Activated CD8-positive, alpha-beta memory T cell treated with anti-CD3 and anti-CD28 coated beads, Interleukin-2, amount 50 U/mL, for 1 hour (primary cell): Measurements from ENCODE around the gene DNAJC11.

Source experiments
- DNase-seq: peaks from one replicate; pipeline ENCODE4 v3.0.0-alpha.2; 2020; ENCODE audit errors: extremely low read depth

DNAJC11 gene

DNA sequence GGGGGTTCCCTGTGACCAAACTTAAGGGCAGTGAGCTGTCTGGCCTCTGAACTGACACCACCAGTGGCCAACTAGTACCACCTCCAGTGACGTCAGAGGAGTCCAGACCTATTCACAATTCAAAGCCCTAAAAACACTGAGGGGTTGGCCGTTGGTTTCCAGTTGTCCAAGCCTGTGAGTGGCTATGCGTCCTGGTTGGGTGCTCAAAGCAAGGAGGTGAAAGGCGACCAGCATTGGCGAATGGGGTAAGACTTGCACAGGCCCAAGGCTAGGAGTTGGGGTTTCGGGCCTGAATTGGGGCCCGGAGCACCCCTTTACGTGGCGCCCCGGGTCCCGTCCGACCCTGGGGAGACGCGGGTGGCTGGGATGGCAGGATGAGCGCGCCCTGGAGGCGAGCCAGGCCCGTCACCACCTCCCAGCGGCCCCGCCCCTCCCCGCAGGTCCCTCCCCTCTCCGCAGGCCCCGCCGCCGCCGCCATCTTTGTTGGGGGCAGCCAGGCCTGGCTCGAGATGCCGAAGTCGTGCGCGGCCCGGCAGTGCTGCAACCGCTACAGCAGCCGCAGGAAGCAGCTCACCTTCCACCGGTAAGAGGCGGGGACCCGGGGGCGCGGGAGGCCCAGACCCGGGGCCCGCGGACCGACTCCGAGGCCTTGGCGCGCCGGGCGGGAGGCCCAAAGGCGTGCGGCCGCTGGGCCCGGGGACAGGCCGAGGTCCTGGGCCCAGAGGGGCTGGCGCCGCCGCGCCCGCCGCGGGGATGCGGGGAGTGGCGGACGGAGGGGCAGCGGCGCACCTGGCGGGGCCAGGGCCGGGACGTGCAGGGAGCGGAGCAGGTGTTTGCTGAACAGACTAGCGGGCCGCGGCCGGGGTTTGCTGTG lies 76.7 kb downstream of the DNAJC11 start, which contains the start of gene THAP3:
THAP3 (plus strand) TSS at position 159 of the 874 bp plus-strand sequence; CDS start at position 510, 351 bp downstream.
- DNase-seq = peak; percentile 78

DNA sequence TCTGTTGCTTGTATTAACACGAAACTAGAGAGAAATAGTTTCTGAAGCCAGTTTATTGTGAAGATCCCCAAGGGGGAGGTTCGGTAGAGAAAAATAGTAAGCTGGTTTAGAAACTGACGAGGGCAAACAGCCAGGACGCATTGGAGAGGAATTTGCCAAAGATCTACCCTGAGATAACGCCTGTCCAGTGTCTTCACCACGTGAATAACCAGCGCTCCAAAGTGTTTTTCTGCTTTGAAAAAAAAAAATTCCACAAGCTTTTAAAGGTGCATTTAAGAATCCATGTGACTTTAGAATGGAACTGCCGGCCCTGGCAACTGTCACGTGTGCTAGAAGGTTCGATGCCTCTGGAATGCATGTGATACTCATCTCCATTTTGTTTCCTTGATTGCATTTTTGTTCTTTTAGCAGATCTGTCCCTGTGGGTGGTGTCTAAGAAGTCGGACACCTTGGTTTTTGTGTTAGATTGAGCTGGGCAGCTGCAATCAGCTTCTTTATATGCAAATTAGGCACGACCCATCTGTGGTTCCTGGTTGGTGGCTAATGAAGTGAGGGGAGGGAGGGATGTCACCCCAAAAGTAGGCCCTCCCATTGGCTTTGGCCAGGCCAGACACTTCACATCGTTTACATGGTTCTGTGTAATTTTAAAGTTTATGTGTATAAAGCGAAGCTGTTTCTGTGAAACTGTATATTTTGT lies 78.2 kb downstream of the DNAJC11 start:
- no peak for DNase-seq

DNA sequence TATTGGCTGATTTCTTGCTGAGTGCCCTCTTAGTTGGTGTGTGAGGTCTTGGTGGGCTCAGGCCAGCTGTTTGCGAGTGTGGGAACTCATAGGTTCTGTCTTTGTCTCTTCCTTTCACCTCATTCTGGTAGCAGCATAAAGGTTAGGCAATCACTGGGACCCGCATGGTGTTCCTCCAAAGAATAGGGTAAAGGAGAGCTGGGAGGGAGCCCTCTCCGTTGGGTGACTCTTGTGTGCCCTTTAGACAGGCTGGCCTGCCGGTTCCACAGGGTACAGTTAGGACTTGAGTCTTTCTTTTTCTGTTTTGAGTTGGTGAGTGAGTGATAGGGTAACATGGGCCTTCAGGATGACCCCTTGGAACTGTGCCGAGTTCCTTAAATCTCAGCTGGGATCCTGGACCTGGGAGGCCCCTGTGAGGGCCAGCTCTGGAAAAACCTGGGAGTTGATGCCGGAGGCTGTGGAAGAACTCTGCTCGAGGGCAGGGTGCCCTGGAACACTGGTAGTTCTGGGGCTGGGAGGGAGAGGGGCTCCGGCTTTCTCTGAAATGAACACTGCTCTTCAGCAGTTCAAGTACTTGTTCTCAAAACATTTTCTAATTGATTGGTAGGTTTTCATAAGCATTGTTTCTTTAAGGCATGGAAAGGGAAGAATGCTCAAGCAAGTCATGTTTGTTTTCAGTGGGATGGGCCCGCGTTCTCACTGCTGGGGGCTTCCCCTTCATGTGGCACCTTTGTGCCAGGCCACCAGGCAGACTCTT lies 79.0 kb downstream of the DNAJC11 start:
- no peak for DNase-seq

DNA sequence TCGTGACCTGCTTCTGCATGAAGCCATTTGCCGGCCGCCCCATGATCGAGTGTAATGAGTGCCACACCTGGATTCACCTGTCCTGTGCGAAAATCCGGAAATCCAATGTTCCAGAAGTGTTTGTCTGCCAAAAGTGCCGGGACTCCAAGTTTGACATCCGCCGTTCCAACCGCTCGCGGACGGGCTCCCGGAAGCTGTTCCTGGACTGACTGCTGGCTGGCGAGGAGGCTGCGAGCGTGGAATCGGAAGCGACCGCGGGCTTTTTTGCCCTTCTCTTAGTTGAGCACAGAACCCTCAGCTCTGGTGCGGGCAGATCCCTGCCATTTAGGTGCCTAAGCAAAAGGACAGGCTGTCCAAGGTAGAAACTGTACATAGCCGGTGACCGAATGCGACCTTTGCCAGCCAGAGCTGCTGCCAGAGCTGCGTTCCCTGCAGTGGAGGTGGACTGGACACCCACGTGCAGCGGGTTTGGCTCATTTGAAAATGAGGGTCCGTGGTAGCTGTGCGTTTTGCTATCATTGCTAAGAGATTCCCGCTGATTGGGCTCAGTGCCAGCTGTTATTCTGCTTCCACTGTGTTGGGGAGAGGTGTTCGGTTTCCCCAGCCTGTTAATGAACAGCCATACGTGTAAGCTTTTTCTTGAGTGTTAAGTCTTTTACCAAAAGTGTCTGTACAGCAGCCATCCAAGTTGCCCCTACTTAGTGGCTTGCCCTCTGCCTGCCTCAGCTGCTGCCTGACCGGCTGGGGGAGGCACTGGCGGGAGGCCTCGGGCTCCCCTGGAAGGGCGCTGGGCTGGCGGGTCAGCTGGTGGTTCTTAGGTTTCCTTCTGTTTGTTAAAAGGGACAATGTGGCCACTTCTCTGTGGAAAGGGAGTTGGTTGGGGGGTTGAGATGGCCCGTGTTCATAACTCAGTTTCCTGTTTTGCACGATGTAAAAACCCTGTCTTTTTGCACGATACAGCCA lies 79.9 kb downstream of the DNAJC11 start:
- DNase-seq = no peak

DNA sequence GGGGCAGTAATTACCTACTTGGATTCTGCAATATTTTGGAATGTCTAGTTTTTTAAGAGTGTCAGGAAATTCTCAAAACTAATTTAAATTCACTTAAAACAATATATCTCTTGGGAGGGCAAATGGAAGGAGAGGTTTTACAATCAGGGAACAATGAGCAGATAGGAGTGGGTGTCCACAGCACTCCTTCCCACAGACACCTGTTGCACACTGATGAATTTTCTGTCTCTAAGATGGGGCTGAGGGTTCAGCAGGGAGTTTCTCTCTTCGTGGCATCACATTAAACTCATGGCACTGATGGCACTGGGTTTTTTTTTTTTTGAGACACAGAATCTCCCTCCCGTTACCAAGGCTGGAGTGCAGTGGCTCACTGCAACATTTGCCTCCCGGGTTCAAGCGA lies 82.6 kb downstream of the DNAJC11 start:
- no peak for DNase-seq

DNA sequence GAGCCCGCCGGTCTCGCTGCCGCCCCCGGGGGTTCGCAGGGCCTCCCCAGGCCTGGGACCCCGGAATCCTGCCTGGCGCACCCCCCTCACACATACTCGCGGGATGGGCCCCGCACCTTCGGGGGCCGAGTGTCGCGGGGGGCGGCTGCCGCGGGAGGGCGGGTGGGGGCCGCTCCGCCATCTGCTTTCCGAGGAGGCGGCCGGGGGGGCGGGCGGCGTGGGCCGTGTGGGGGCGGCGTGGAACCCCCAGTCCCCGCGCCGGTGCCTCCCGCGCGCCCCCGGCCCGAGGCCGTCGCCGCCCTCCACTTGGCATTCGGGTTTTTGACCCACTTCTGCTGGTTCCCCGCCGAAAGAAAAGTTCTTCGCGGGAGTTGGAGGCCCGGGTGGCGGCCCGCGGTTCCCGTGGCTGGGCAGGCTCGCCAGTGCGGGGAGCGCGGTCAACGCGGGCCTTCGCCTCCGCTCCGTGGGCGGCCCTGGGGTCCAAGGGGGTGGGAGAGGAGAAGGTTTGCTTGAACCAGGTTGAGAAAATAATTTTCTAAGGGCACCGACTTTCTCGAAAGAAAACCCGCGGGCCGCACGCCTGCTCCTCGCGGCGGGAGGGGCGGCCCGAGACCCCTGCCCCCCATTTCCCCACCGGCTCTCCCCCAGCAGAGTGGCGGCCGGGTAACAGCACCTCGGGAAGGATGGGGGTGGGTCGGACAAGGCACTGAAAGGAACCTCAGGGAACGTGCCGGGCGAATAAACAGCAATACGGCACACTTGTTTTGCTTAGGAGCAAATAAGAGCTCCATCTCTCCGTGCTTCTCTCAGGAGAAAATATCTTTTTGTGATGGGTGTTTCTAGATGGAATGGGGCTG lies 86.5 kb downstream of the DNAJC11 start:
- DNase-seq = no peak

DNA sequence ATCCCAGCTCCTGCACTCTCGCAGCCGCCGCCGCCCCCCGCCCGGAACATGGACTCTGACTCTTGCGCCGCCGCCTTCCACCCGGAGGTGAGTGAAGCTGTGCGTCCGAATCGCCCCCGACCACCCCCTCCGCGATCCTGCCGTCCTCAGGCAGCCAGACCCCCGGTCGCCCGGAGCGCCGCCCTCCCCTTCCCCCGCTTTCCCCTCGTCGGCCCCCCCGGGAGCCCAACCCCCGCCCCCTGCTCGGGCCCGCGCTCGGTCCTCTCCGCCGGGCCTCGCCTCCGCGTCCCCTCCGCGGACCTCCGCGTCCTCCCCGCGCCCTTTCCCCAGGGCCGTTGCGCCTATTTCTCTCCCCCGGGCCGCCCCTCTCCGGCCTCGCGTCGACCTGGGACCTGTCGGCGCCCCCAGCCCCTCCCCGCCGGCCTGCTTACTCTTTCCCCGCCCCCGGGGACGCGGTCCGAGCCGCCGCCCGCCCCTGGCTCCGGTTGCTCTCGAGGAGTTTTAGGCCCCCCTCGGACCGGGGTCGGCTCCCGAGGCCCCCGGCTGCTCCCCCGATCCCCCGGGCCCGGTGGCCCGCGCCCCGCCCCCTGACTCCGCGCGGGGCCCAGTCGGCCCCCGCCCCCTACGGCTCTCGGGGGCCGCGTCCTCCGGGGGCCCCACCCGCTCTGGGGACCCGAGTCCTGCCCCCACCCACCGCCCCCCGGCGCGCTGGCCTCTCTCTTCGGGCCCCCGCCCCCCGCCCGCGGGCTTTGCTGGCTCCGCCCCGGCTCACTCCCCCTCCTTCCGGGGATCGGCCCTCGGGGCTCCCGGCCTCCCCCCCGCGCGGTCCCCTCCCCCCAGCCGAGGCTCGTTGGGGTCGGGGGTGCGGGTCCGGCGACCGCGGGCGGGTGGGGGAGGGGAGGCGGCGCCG lies 87.3 kb downstream of the DNAJC11 start:
- no peak for DNase-seq

DNA sequence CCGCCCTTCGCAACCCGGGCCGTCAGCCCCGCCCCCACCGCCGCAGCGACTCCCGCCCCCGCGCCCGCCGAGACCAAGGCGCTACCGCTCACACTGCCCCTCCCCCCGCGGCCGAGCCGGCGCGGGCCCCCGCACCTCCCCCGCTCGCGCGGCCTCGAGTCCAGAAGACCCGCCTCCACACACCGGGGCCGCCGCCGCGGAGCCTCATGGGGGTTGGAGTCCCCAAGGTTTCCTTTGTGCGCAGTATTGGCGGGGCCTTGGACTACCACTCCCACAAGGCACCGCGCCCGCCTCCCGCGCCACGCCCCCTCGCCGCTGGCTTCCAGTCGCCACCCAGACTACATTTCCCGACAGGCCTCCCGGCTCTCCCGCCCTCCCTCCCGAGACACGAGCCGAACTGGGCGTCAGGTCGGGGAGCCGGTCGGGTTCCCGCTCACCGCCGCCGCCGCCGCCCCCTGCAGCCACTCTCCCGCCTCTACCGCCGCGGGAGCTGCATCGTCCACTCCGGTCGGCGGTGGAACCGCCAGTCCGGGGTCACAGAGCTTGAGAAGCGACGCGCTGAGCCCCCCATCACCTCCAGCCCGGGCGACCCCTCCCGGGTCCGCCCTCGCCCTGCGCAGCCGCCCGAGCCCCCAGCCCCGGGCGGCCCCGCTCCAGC lies 88.1 kb downstream of the DNAJC11 start, which contains the start of gene PHF13:
PHF13 (plus strand) TSS at position 371 of the 658 bp plus-strand sequence. CDS start 336 bp downstream, outside the sequence.
- DNase-seq = peak; percentile 96

DNA sequence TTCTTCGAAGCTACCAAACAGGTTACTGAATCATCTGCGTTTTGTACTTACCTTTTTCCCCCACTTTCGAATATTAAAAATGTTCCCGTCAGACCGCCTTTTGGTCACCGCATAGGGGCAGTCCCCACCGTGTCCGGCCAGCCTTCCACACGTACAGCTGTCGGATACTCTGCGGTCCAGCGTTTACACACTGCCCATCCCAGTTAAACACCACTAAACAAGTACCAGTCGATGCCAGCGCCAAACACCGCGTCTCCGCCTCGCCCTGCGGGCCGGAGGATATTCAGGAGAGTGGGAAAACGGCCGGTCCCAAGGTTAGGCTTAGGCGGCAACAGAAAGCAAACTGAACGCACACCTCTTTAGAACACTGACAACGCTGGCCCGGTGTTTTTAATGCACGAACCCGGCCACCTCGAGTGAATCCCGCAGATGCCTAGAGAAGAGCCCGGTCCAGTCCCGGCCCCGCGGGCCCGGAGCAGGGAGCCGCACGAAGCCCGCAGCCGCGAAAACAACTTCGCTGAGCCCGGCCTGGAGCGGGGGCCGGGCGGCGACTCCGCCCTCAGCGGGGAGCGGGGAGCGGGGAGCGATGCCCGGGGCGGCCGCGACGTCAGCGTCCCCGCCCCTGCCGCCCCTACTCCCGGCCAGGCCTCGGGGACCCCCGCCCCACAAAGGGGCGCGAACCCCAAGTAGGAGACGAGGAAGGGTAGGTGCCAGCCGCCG lies 88.8 kb downstream of the DNAJC11 start:
- DNase-seq = no peak

DNA sequence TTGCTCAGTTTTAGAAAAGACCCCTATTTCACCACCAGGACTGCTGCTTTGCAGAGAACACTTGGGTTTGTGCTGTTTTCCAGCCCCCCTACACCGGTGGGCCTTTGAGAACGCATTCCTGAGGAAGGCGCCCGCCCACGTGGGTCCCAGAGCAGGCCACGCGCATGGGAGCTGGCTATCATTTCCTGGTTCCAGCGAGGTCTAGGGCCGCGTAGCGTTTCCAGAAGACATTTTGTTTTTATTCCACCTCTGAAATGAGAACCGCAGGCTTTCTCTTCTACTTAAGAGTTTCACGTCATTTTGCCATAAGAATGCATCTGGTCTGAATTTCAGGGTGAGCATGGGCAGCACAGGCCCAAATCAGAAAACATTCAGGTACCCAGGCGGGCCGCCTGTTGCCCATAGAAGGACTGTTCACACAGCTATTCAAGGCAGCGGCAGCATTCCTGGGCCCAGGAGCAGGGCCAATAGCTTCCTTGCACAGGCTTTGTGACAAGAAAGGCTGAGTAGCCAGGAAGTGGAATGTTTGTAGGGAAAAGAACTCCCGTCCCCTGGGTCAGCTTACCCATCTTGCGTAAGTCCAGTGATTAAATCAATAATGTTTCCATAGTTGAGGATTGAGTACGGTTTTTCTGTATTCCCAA lies 97.6 kb downstream of the DNAJC11 start:
- DNase-seq = no peak

DNA sequence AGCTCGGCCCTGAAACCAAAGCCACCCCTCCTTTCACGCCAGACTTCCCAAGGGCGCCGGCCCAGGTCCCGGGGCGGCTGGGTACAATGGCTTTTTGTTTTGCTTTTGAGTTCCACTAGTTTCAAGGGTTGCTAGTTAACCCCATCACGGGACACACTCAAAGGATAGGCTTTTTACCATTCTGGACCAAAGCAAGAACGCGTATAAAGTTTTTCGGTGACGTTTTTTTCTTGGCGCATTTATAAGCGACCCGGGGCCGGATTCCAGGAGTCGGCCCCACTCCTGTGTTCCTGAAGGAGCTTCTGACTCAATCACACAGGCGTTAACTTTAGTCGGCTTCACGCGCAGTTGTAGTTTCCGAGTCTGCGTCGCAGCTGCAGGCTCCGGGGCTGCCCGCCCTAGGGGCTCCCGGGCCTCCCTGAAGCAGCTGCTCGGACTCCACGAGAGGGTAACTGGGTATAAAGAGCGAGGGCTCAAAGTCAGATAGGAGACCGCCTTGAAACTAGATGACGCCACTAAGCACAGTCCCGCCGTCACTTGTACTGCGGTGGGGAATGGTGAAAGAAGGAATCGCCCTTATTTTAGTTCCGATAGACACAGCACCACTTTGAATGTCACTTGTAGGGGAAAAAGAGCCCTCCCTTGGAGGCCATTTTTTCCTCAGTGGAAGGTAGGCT lies 98.2 kb downstream of the DNAJC11 start:
- peak; percentile 37 for DNase-seq

DNA sequence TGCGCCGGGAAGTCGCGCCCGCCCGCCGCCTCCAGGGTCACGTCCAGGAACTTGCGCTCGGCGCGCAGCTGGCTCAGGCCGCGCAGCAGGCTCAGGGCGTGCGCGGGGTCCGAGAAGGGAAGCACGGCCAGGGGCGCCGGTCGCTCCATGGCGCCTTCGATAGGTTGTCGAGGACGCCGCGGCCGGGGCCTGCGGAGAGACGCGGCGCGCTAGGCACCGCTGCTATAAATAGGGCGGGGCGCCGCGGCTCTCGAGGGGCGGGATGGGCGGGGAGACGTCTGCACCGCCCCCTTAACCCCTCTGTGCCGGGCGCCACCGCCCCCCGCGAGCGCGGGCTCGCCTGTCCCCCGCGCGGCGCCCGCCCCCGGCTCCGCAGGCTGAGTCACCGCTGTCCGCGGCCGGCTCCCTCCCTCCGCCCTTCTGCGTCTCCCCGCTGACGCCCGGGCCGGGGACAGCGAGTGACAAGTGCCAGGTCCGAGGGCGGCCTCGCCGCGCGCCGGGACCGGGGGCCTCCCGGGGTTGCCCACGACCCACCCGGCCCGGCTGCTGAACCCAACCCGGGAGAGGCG lies 98.9 kb downstream of the DNAJC11 start, which contains the start of gene KLHL21:
KLHL21 (minus strand) TSS at position 201 of the 569 bp plus-strand sequence; CDS start at position 149, 52 bp downstream.
- peak; percentile 55 for DNase-seq

DNA sequence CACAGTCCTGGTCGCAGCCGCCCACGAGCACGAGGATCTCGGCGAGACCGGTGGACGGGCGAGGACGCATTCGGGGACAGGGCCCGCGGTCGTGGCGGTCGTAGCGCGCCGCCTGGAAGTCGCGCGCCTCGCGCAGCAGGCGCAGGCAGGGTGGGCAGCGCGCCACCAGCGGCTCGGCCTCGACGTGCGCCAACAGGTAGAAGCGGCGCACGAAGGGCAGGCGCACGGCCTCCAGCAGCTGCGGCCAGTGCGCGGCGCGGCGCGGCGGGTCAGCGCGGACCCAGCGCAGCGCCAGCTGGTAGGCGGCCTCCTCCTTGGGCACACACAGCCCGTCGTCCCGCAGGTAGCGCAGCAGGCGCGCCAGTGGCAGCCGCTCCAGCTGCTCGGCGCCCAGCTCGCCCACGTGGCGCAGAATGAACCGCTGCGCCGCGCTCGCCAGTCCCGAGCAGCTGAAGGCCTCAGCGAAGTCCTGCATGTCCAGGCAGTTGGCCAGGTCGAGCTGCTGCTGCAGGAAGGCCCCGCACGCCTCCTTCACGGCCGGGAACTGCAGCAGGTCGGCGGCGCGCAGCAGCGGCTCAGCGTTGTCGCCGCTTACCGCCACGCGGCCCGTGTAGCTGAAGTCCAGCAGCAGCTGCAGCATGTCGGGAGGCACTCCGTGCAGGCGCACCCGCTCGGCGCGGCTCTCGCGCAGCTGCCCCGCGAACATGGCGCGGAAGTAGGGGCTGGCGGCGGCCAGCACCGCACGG lies 99.5 kb downstream of the DNAJC11 start:
- no peak for DNase-seq

DNA sequence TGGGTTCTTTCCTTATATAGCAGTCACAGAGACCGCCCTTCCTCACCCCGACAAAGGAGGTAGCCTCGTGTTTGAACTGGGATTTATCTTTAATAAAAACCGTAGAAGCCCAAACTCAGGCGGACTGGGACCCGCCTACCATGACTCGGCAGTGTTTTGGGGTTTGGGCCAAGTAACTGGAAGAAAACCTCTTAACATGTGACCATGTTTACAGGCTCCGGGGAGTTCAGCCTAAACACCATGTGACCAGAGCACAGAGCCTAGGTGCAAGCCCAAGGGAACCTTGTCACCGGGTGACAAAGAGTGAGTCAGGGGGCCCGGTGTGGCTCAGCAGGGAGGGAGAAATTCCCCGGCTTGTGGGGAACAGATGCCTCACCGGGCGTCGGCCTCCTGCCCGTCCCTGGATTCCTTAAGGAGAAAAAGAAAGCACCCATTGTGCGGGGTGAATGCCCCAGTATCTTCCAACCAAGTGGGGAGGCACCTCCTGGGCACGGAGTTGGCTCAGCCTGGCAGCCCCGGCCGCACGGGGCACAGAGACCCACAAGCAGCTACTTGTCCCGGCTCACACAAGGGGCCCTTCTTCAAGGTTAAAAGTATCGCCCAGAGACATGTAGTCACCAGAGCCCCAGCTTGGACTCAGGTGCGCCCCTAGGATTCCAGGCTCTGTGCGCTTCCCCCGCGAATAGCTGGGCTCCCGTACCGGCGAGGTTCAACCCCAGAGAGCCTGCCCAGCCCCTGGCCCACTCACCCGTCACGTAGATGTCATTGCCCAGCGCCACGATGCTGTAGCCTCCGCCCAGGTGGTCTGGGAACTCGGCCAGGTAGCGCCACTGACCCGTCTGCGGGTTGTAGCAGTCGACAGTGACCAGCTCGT lies 100.3 kb downstream of the DNAJC11 start:
- DNase-seq = peak; percentile 51
